Right ventricle myocardium inferior (tissue), 1 donor: ENCODE measurements around the gene HLA-DMA. TPM values are rescaled to one million over a fixed set of nuclear protein-coding genes. Genes with fewer than 3 reads are reported as not detected.
A peak's percentile ranks its signal among the peaks of the same experiment; 100 is the strongest.

Experiments used
- ATAC-seq: fragments of 200-7000 bp; cut with Tn5 transposase; one replicate; pipeline ENCODE4 v1.9.1; 2020; ENCODE audit warnings: mild to moderate bottlenecking, moderate library complexity
- DNase-seq: peaks from one replicate; pipeline ENCODE4 v3.0.0; 2021; ENCODE audit errors: missing footprints
- intact Hi-C: fragments of 100-400 bp; cut with DNase I; formaldehyde crosslinking; loops from one replicate; pipeline ENCODE4 v1.11.0; 2022
- total RNA-seq: library from RNA; stranded (reverse); fragmentation: NEBNext Ultra II Directional; extraction: Animal tissue kit (Norgen Biotek cat#: 25700); gene quantifications from one replicate; pipeline ENCODE4 v1.2.1, GENCODE V29; 2021
- donor health status: DM: no; HTN: yes; CAD: no; lungs with severe emphysema.

The HLA-DMA gene
- total RNA-seq, 1 donor from 2014 or later = 19.7 TPM

DNA sequence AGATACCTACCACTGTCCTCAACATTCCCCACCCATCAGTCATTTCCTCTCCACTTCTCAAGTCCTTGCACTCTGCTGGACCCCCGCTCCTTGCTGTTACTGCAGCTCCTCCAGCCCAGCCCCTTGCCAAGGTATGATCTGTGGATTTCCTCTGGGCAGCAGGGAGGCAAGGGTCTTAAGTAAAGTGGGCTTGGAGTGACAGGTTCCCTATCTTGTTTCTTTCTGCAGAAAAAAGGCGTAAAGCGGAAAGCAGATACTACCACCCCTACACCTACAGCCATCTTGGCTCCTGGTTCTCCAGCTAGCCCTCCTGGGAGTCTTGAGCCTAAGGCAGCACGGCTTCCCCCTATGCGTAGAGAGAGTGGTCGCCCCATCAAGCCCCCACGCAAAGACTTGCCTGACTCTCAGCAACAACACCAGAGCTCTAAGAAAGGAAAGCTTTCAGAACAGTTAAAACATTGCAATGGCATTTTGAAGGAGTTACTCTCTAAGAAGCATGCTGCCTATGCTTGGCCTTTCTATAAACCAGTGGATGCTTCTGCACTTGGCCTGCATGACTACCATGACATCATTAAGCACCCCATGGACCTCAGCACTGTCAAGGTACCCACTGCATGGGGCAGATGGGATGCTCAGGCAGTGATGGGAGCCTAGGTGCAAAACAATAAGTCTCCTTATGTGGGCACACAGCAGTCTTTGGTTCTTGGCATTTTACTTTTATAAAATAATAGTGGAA is 23.6 kb upstream of the HLA-DMA start:
- intact Hi-C loops = loop anchor here (10.0 kb wide), 1 partner anchor 1002 kb away; the partner anchor contains the start of gene DXO
- no peak for DNase-seq
- no peak for ATAC-seq

DNA sequence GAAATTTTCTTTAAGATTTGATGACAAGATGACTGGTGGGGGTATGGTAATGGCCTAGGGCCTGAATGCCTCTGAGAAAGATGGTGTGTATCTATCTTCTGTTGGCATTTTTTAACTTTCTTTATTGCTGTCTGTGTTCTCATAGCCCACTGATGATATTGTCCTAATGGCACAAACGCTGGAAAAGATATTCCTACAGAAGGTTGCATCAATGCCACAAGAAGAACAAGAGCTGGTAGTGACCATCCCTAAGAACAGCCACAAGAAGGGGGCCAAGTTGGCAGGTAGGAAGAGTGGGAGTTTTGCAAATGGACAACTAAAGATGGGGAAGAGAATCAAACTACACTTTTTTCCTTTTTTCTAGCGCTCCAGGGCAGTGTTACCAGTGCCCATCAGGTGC is 23.0 kb upstream of the HLA-DMA start:
- intact Hi-C loops = loop anchor here (10.0 kb wide), 1 partner anchor 1001 kb away; the partner anchor contains the start of gene DXO

DNA sequence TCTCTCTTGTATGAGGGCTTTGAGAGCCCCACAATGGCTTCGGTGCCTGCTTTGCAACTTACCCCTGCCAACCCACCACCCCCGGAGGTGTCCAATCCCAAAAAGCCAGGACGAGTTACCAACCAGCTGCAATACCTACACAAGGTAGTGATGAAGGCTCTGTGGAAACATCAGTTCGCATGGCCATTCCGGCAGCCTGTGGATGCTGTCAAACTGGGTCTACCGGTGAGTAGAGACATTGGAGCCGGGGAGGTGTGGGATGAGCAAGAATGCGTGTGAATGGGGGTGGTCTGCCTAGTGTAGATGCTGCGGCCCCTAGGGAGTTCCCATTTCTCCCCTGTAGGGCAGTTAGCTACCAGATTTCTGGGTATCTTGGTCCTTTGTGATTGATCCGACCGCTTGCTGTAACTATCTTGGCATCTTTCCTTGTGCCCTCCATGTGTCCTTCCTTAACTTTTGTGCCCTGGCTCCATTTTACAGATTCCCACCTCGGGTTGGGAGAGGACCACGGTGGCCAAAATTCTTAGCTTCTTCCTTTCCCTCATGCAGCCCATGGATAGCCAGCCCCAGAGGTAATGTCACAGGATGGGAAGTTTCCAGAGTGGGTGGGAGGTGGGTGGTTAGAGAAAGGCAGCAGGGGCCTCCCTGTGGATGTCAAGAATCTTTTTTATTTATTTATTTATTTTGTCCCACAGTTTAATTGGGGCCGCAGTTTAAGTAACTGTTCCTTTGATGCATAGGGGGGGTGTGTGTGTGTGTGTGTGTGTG is 21.8 kb upstream of the HLA-DMA start:
- intact Hi-C loops = loop anchor here (5.0 to 10.0 kb wide), 4 partner anchors 137 to 1000 kb away; partner anchors contain the start of genes DXO, HSD17B8, RXRB and SLC39A7
- ATAC-seq (no peak), DNase-seq (no peak)

More for the DNA sequence above, 23.0 kb upstream of the HLA-DMA start:
- DNase-seq = no peak
- no peak for ATAC-seq

DNA sequence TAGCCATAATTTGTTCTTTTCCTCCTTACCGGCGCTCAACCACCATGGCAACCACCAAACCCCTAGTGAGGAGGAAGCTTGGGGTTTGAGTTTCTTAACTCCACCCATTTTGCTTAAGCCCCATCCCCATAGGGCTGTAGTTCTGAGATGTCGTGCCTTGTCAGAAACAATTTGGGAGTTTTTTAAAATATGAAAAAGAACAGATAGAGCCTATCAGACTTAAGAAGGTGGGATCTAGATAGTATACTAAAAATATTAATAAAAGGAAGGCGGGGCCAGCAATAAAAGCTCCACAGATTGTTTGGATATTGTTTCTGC is 21.1 kb upstream of the HLA-DMA start:
- no peak for ATAC-seq
- intact Hi-C loops = loop anchor here (5.0 to 10.0 kb wide), 4 partner anchors 137 to 999 kb away; partner anchors contain the start of genes DXO, HSD17B8, RXRB and SLC39A7
- DNase-seq = no peak

DNA sequence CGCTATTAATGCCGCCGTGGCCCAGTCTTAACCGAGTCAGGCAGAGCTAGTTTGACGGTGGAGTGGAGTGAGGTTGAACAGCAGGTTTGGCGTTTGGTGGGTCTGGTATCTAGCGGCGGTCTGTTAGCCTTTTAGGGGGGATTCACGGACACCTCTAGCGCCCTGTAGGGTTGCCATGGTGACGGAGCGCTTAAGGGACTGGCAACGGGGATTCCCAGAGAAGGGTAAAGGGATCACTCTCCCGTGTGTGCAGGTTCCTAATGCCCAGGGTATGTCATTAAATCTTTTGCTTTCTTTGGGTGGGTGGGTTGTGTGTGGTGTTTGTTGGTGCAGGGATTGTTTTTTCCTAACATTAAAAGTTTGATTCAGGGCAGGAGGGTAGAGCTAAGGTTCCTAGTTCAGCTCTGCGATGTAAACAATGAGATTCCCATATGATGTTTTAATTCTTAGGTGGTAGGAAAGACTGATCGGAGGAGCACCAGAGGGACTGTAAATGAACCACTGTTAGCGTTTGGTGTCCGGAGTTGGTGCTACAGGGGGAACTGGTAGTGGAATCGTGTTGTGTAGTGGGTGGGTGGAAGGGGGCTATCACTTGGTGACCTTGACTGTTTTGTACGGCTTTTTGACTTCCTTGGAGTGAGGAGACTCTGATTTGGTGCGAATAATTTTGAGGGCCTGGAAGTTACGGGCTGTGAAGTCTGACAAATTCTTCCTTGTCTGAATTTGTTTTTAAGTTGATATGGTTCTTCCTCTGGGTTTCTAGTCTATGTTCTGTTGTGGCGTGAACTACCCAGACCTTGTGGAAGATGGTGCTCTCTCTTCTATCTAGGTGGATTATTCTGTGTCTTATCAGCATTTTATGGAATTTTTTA is 20.5 kb upstream of the HLA-DMA start:
- ATAC-seq (no peak), DNase-seq (no peak)
- intact Hi-C loops = loop anchor here (5.0 to 10.0 kb wide), 4 partner anchors 136 to 999 kb away; partner anchors contain the start of genes DXO, HSD17B8, RXRB and SLC39A7

DNA sequence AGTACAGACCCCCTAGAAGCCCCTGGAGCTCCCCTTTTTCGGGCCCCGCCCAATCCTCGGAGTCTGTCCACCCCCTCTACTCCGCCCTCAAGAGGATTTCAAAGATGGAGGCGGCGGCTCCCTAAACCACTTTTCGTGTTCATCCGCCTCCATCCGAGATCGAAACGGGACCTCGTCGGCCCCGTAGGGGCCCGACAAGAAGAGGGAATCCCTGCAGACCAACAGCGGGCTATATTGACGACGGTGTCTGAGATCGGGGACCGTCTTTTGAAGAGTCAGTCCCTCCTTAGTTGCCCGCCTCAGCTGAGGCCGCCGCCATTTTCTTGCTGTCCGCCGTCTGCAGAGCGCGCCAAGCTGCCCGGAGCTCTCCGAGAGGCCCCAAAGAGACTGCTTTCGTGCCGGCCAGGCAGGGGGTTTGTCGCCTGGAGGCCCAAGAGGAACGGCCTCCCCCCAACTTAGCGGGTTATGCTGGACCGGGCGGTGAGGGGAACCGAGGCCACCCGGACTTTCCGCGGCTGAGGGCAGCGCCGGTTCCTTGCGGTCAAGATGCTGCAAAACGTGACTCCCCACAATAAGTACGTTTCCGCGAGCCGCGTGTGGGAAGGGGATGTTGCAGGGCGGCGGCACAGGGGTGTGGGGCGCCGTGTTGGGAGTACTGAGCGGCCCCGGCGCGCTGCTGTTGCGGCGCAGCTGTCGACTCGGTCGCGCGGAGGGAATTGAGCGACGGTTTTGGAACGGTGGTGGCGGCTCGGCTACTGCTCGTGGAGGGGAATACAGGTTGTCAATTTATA is 19.7 kb upstream of the HLA-DMA start:
- ATAC-seq = no peak
- intact Hi-C loops = loop anchor here (5.0 to 10.0 kb wide), 4 partner anchors 135 to 998 kb away; partner anchors contain the start of genes DXO, HSD17B8, RXRB and SLC39A7
- peak; percentile 81 for DNase-seq

DNA sequence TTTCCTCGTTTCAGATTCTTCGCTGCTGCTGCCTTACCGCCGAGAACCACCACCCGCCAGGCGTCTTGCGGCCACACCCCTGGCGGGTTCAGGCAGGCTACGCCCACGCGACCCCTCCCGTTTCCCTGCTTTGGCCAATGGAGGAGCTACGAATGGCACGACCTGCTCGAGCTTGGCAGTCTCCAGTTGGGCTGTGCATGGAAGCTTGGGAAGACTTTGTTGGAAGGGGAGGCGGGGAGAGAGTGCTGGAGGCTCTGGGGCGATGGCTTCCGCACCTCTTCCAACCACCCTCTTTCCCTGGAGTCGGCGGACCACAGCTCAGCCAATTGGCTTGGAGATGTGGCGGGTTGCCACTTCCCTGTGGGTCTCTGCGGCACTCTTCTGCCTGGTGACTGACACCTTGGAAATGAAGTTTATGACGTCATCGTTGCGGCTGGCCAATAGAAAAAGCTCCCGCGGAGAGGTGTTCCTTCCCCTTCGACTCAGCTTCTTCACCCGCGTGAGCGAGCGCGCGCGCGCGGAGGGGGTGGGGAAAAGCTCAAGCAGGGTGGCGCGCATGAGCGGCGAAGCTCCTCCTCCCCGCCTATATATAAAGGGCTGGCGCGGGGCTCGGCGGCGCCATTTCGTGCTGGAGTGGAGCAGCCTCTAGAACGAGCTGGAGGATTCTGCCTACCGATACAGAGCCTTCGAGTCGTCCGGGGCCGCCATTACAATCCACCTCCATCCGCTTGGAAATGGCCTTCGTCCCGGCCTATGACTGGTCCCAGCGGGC is 18.9 kb upstream of the HLA-DMA start:
- intact Hi-C loops = loop anchor here (5.0 to 10.0 kb wide), 4 partner anchors 134 to 997 kb away; partner anchors contain the start of genes DXO, HSD17B8, RXRB and SLC39A7
- peak; percentile 64 for ATAC-seq

DNA sequence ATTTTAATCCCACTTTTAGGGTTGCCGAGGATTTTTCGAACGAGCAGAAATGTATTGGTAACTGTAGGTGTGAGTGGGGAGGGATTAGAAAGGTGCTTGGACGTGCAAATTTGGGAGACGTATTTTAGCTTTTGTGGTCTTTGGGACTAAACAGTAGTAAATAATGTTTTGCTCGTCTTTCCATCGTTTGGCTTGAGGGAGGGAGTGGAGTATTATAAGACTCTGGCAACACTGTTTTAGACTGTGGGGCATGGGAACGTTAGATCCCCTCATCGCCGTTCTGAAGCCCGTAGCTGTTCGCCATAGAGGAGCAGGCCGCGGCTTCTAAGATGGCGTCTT is 18.3 kb upstream of the HLA-DMA start:
- ATAC-seq (no peak), DNase-seq (no peak)
- intact Hi-C loops = loop anchor here (5.0 to 10.0 kb wide), 4 partner anchors 134 to 996 kb away; partner anchors contain the start of genes DXO, HSD17B8, RXRB and SLC39A7

More for the DNA sequence above, 18.9 kb upstream of the HLA-DMA start:
- DNase-seq = peak; percentile 99

DNA sequence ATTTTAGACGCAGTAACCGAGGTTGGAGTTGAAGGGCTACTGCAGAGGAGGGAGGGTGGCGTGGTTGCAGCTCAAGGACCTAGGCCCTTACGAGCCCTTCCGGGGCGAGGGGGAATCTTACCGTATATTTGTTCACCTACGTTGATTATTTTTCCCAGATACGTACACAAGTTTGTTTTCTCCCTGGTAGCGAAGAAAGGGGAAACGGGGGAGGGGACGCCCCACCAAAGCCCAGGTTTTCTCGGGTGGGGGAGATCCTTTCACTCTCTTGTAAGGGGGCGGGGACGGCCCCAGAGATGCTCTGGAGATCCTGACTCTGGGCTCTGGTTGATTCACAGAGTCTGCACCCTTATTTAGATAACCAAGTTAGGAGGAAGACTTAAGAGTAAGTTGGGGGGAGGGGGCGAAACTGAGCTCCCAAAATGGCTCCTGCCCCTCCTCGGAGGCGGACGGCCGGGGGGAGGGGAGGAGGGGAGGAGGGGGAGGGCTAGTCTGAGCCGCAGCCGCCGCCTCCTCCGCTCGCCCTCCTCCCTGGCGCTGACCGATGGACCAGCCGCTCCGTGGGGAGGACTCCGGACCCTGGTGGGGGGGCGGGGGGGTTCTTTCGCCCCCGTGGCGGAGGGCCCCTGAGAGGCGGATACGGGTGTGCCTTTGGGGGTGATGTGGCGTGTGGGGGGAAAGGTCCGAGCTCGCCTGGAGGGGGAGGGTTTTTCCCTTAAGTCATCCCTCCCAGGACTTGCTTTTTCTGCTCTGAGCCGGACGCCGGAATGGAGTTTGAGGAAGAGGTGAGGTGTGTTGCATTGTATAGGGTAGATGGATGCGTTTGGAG is 17.7 kb upstream of the HLA-DMA start:
- intact Hi-C loops = loop anchor here (5.0 to 10.0 kb wide), 4 partner anchors 133 to 996 kb away; partner anchors contain the start of genes DXO, HSD17B8, RXRB and SLC39A7
- ATAC-seq (peak; percentile 55), DNase-seq (peak; percentile 94)

DNA sequence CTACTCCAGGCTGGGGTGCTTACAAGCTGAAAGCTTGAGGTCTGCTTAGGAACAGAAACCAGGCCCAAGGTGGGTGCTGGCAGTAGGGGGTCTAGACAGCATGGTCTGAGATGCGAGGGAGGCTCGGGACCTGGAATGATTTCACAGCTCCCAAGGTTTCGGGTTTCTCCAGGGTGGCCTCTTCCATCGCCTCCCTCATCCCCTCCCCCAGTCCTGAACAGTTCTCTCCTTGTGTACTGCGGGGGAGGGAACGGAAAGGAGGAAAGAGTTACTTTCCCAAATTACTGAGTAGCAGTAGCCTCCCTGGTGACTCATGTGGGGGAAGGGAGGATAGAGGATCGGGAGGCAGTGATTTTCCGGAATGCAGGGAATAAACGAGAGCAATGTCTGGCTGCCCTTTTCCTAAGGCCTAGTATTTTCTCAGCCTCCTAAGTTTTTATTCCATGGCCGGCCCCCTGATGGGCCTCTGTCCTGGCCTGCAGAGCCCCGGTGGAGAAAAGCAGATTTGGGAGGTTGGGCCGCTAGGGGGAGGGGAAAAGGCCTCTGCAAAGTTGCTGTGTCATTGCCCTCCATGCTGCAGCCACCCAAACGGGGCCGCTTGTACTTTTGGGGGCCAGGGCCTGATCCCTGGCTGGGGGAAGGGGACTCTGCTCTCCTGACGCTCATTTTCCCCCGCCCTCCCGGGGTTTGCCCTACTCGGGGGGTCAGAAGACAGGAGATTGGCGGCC is 17.0 kb upstream of the HLA-DMA start:
- intact Hi-C loops = loop anchor here (5.0 to 10.0 kb wide), 5 partner anchors 38 to 995 kb away; partner anchors contain the start of genes DXO, HSD17B8, RXRB and SLC39A7
- ATAC-seq (peak; percentile 9), DNase-seq (peak; percentile 76)

DNA sequence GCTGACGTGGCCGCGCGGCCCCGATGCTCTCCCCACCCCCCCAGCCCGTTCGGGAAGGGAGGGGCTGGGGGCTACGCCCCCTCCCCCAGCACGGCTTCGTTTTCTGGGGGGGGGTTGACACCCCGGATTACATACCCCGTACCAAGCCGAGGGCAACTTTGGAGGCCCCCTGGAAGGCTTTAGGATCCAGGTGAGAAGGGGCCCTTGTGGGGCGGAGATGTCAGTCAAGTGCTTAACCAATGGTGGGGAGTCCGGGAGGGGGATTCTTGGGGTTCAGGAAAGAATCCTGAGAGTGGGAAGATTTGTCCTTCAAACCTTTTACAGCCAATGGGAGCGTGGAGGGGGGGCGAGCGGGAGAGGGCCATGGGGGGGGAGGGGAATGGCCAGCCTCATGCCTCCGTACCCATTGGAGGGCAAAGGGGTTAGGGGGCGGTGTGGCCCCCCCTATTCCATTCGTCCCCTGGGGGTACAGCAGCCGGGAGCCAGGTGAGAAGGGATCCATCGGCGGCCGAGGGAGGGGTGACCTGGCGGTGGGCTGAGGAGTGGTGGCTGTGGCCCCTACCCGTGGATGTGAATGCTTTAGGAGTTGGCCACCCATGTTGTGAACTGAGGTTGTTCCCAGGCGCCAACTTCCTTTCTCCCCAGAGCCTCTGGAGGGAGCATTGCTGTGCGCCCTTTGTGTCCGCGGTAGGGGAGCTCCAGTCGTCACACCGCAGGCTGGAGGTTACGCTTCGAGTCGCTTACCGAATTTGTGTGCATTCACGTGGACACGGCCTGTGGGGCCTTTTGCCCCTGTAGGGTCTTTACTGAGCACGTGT is 16.2 kb upstream of the HLA-DMA start:
- DNase-seq = peak; percentile 80
- ATAC-seq = peak; percentile 33
- intact Hi-C loops = loop anchor here (5.0 kb wide), 1 partner anchor 37 kb away; no protein-coding TSS in a partner anchor

DNA sequence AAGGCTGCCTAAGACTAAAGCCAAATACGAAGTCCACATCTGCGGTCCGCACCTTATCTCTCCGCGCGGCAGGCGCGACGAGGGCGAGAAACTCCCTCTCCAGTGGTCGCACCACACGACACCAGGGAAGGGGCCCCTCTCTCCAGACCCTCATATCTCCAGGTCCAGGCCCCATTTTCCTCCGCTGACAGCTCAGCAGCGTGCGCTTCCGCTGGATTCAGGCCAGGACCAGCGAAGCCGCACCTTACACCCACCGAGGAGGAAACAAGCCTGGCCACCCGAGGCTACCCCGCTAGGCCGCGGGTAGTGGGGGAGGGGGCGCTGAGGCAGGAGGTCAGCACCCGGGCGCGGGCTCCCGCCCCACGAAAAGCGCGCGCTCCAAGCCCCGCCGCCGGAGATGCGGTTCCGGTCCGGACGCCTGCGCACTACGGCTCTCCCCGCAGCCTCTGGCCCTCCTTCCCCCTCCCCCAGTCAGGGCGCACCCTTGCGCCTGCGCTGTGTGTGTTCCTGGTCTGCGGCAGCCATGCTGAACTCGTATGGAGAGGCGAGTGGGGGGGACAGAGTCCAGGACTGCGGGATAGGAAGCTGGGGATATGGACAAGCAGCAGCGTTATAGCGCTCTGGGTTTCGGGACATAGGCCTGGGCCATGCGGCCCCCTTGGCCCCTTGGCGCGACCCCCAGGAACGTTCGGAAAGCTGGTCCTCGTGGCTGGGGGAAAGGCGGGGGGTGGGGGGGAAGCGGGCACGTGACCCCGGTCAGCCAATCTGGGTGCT is 15.4 kb upstream of the HLA-DMA start, which contains the start of gene BRD2:
Gene BRD2, plus strand, starts transcription at position 502 of the 774 bp plus-strand sequence. CDS start 4,305 bp downstream, outside the sequence.
- ATAC-seq = peak; percentile 74
- intact Hi-C loops = loop anchor here (5.0 kb wide), 1 partner anchor 36 kb away; no protein-coding TSS in a partner anchor

More for the DNA sequence above, 15.4 kb upstream of the HLA-DMA start, which contains the start of gene BRD2:
- DNase-seq = peak; percentile 97
